Right lobe of liver (tissue), 6 donors: ENCODE data around the gene AP1G2. TPM values are rescaled to one million over a fixed set of nuclear protein-coding genes. Genes with fewer than 3 reads are reported as not detected.

Experiments
- ATAC-seq, 4 donors: fragments of 200-7000 bp; cut with Tn5 transposase; one replicate each; pipeline ENCODE4 v1.9.1; 2020; ENCODE audit warnings: mild to moderate bottlenecking in 4 of 4, moderate library complexity in 4 of 4
- DNase-seq, 3 donors: peaks; one replicate each; pipeline ENCODE4 v3.0.0-alpha.2; 2020
- H3K27ac ChIP-seq, 3 donors: fragments of 200-600 bp; one replicate each; pipeline ENCODE4 v1.8.0; 2022
- H3K27me3 ChIP-seq, 2 donors: fragments of 200-600 bp; one replicate each; pipeline ENCODE4 v1.8.0; 2022
- H3K36me3 ChIP-seq, 4 donors: fragments of 200-600 bp; sonication (generic) in 1 of 4; one replicate each; pipeline versions ENCODE4 v1.5.1 to v1.8.0; 2017 to 2022; ENCODE audit warnings: control low read depth in 1 of 4
- H3K4me1 ChIP-seq, 4 donors: fragments of 200-600 bp; sonication (generic) in 1 of 4; one replicate each; pipeline versions ENCODE4 v1.5.1 to v1.8.0; 2017 to 2022; ENCODE audit warnings: control low read depth in 1 of 4
- H3K4me3 ChIP-seq, 3 donors: fragments of 200-600 bp; one replicate each; pipeline ENCODE4 v1.8.0; 2022
- H3K9me3 ChIP-seq, 4 donors: fragments of 200-600 bp; sonication (generic) in 1 of 4; one replicate each; pipeline versions ENCODE4 v1.5.1 to v1.8.0; 2017 to 2022; ENCODE audit warnings: control low read depth in 1 of 4
- POLR2A ChIP-seq: fragments of 450-650 bp; IDR thresholded peaks from one replicate; pipeline ENCODE4 v1.6.1; 2017; ENCODE audit warnings: antibody characterized with exemption, mild to moderate bottlenecking
- whole genome bisulfite sequencing: methylation state at CpG from one replicate; pipeline ENCODE4 v1.1.6; 2018; ENCODE audit warnings: low coverage, low lambda C conversion rate; ENCODE audit not compliant: insufficient coverage; ENCODE audit errors: missing lambda C conversion rate; 5-methylcytosine and 5-hydroxymethylcytosine counted together
- intact Hi-C, 2 donors: fragments of 100-400 bp; cut with DNase I; formaldehyde crosslinking; loops; one replicate each; pipeline versions ENCODE4 v1.11.2 to v1.14.1; 2022
- total RNA-seq, 6 experiments: library from RNA; depleted of rRNA in 2 of 6; stranded (reverse); fragments of >200 nt in 2 of 6; fragmentation: NEBNext Ultra II Directional in 3 of 6; extraction: Animal tissue kit (Norgen Biotek cat#: 25700) in 3 of 6; gene quantifications; one replicate each; pipeline versions ENCODE4 v1.1.0 to v1.2.4, GENCODE V29; 2016 to 2023
- TF ChIP-seq, protein P1 (sequence below), 4 donors: fragments of 200-600 bp in 3 of 4; fragments of 450-650 bp in 1 of 4; IDR thresholded peaks; one replicate each; pipeline versions ENCODE4 v1.5.1 to v1.8.0; 2016 to 2022; ENCODE audit warnings: antibody characterized with exemption in 4 of 4, mild to moderate bottlenecking in 2 of 4
- donor health status: DM: no; HTN: yes; CAD: no.
- donor health status: DM: no; HTN: no; CAD: no.
- donor health status: DM: no; HTN: no; CAD: no.
- donor health status: DM: no; HTN: yes; CAD: no.
- donor health status: DM: no; HTN: yes; CAD: no.

The AP1G2 gene
- total RNA-seq, 6 experiments from 2014 or later, result 13.6 to 25.9 (median 23.0) TPM

DNA sequence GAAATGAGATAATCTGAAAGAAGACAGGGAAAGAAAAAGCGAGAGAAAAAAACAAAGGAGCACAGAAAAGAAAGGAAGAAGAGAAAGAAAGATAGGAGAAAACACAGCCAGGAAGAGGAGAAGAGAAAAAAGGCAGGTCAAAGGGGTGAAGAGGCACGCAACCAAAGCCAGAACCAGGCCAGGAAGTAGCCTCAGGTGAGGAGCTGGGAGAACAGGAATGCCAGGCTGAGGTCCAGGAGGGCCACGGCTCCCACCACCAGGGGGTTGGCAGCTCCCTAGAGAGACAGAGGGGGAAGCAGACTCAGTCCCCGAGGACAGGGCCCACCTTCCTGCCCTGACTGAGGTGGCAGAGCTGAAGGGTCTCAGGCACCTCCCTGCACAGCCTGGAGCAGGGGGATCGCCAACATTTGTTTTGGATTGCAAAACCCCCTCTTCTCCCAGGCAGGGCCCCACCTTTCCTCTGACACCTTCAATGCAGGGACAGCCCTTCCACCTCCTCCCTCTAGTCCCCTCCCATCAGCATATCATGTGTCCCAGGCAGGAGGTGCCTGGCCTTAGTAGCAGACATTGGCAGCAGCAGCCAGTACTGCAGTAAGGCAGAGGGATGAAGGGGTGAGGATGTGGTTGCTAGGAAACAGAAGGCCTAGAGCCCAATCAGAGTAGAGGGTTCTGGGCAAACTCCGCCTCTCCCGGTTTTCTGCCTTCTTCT is 2.0 kb upstream of the AP1G2 start:
- intact Hi-C loops, result no loop called here
- H3K36me3 ChIP-seq, result no peaks in the 10 kb centered on the region
- 58% methylated on average over 5 of the region's 7 CpGs for WGBS
- H3K27ac ChIP-seq, result no peak overlapping the region
- no peak for DNase-seq
- peak in 2 of 4 donors; percentile 7 to 10 for ATAC-seq
- H3K9me3 ChIP-seq, result no peaks in the 10 kb centered on the region
- TF ChIP-seq POLR2A, result no peak
- TF ChIP-seq, protein P1, sequence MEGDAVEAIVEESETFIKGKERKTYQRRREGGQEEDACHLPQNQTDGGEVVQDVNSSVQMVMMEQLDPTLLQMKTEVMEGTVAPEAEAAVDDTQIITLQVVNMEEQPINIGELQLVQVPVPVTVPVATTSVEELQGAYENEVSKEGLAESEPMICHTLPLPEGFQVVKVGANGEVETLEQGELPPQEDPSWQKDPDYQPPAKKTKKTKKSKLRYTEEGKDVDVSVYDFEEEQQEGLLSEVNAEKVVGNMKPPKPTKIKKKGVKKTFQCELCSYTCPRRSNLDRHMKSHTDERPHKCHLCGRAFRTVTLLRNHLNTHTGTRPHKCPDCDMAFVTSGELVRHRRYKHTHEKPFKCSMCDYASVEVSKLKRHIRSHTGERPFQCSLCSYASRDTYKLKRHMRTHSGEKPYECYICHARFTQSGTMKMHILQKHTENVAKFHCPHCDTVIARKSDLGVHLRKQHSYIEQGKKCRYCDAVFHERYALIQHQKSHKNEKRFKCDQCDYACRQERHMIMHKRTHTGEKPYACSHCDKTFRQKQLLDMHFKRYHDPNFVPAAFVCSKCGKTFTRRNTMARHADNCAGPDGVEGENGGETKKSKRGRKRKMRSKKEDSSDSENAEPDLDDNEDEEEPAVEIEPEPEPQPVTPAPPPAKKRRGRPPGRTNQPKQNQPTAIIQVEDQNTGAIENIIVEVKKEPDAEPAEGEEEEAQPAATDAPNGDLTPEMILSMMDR (IDR thresholded peaks at IDR 0.05), result no peak
- H3K27me3 ChIP-seq, result no peaks in the 10 kb centered on the region
- peaks cover 0 to 10% (median 0%) of the 10 kb centered on the region in 4 donors for H3K4me1 ChIP-seq
- no peak overlapping the region for H3K4me3 ChIP-seq

- Histone ChIP-seq H3K27me3 (no peaks in the 10 kb centered on the region), H3K4me1 (peaks cover 0 to 16% (median 1%) of the 10 kb centered on the region in 4 donors), H3K36me3 (no peaks in the 10 kb centered on the region), H3K4me3 (no peak overlapping the region), H3K9me3 (no peaks in the 10 kb centered on the region), H3K27ac (no peak overlapping the region)
- 56% methylated on average over 6 of the region's 6 CpGs for WGBS
- no peak for ATAC-seq
- DNase-seq, result no peak
- intact Hi-C loops, result no loop called here
- TF ChIP-seq, protein P1 (IDR thresholded peaks at IDR 0.05), result peak in 1 of 4 donors; percentile 6
- no peak for TF ChIP-seq POLR2A
These were observed 1.2 kb upstream of the AP1G2 start for GRCh38 chr14:23568600-23569331.

- no peaks in the 10 kb centered on the region for H3K36me3 ChIP-seq
- ATAC-seq (no peak), DNase-seq (no peak)
- no peaks in the 10 kb centered on the region for H3K9me3 ChIP-seq
- peaks cover 0 to 22% (median 3%) of the 10 kb centered on the region in 4 donors for H3K4me1 ChIP-seq
- WGBS, result 65% methylated on average over 2 of the region's 2 CpGs
- peak overlapping the region; percentile 54 to 60 (median 60) for H3K4me3 ChIP-seq
- H3K27me3 ChIP-seq, result no peaks in the 10 kb centered on the region
- H3K27ac ChIP-seq, result peak overlapping the region in 2 of 3 donors; percentile 36 to 39
- TF ChIP-seq, protein P1 (IDR thresholded peaks at IDR 0.05), result no peak
- TF ChIP-seq POLR2A, result no peak
- intact Hi-C loops, result no loop called here
These were observed 519 bp upstream of the AP1G2 start for GRCh38 chr14:23568021-23568599.

DNA sequence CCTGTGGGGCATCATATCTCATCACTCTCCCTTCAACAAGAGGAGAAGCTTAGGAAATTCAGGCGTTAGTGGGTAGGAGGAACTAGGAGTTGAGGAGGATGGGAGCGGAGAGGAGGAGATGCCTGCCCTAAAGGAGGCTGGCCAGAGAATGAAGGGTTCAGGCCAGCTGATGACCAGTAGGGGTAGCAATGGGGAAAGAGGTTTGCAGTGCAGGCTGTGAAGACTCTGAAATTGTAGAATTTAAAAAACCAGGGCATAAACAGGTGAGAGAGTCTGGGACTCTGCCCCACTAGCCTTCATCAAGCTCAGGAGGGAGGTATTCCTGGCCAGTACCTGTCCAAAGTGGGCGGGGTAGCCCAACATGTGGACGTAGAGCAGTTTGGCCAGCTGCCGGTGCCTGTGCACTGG is 809 bp downstream of the AP1G2 start:
- peak; percentile 4 to 31 (median 12) for ATAC-seq
- 27% methylated on average over 2 of the region's 5 CpGs for WGBS
- peak overlapping the region; percentile 54 to 60 (median 60) for H3K4me3 ChIP-seq
- H3K9me3 ChIP-seq, result no peaks in the 10 kb centered on the region
- H3K4me1 ChIP-seq, result peaks cover 0 to 24% (median 4%) of the 10 kb centered on the region in 4 donors
- TF ChIP-seq POLR2A, result no peak
- TF ChIP-seq, protein P1 (IDR thresholded peaks at IDR 0.05), result peak in 1 of 4 donors; percentile 7
- intact Hi-C loops, result no loop called here
- H3K27me3 ChIP-seq, result no peaks in the 10 kb centered on the region
- DNase-seq, result peak in 1 of 3 donors; percentile 73
- H3K36me3 ChIP-seq, result peaks cover 0 to 4% (median 0%) of the 10 kb centered on the region in 4 donors
- H3K27ac ChIP-seq, result peak overlapping the region in 2 of 3 donors; percentile 39 to 58
